Uterus (tissue), 4 donors: ENCODE data around the gene ETV1. TPM values are rescaled to one million over a fixed set of nuclear protein-coding genes. Genes with fewer than 3 reads are reported as not detected.

ENCODE experiments used
- DNase-seq, 2 donors: peaks; one replicate each; pipeline ENCODE4 v3.0.0-alpha.2; 2019 to 2020
- H3K27ac ChIP-seq, 2 donors: fragments of 200-600 bp; sonication (generic); 1 replicate in 1 of 2; 2 replicates in 1 of 2; pipeline ENCODE4 v1.5.1; 2016 to 2018
- H3K27me3 ChIP-seq, 2 donors: fragments of 200-600 bp; sonication (generic); one replicate each; pipeline ENCODE4 v1.5.1; 2018 to 2019; ENCODE audit warnings: control low read depth in 1 of 2
- H3K36me3 ChIP-seq, 2 donors: fragments of 200-600 bp; sonication (generic); one replicate each; pipeline ENCODE4 v1.5.1; 2019; ENCODE audit warnings: control low read depth in 1 of 2
- H3K4me1 ChIP-seq, 2 donors: fragments of 200-600 bp; sonication (generic); one replicate each; pipeline ENCODE4 v1.5.1; 2018 to 2019; ENCODE audit warnings: control low read depth in 1 of 2
- H3K4me3 ChIP-seq, 2 donors: fragments of 200-600 bp; sonication (generic); 1 replicate in 1 of 2; 2 replicates in 1 of 2; pipeline ENCODE4 v1.5.1; 2018 to 2019; ENCODE audit warnings: mild to moderate bottlenecking in 1 of 2
- H3K9me3 ChIP-seq, 2 donors: fragments of 200-600 bp; sonication (generic); one replicate each; pipeline ENCODE4 v1.5.1; 2019; ENCODE audit warnings: control low read depth in 1 of 2
- CTCF ChIP-seq, 4 experiments: fragments of 200-600 bp in 2 of 4; fragments of 450-650 bp in 2 of 4; sonication (generic) in 2 of 4; IDR thresholded peaks; one replicate each; pipeline ENCODE4 v1.5.1; 2016 to 2019; ENCODE audit warnings: antibody characterized with exemption in 4 of 4, mild to moderate bottlenecking in 2 of 4, moderate library complexity in 1 of 4
- POLR2A ChIP-seq, 2 donors: fragments of 450-650 bp; IDR thresholded peaks; one replicate each; pipeline ENCODE4 v1.6.1; 2016; ENCODE audit warnings: antibody characterized with exemption in 2 of 2, mild to moderate bottlenecking in 1 of 2, moderate library complexity in 1 of 2
- intact Hi-C: fragments of 100-400 bp; cut with DNase I; formaldehyde crosslinking; loops from one replicate; pipeline ENCODE4 v1.15.1; 2023; ENCODE audit warnings: low total_unique reads
- total RNA-seq, 4 donors: library from RNA; depleted of rRNA in 3 of 4; stranded (reverse); fragments of >200 nt in 3 of 4; gene quantifications; one replicate each; pipeline versions ENCODE4 v1.1.0 to v1.2.4, GENCODE V29; 2014 to 2023
- donor health status: DM: yes; HTN: yes; CAD: no.

The ETV1 gene
- total RNA-seq, 4 donors from 2014 or later = 1.5 to 35.3 (median 5.2) TPM

GRCh38 chr7:13976594-13976993 lies 12.9 kb downstream of the ETV1 start:
- Histone ChIP-seq H3K4me1 (no peaks in the 10 kb centered on the region), H3K9me3 (no peaks in the 10 kb centered on the region), H3K27me3 (no peaks in the 10 kb centered on the region), H3K36me3 (no peaks in the 10 kb centered on the region), H3K4me3 (no peak overlapping the region), H3K27ac (no peak overlapping the region)
- no peak for TF ChIP-seq CTCF (IDR thresholded peaks at IDR 0.05)
- no peak for TF ChIP-seq POLR2A (IDR thresholded peaks at IDR 0.05)
- intact Hi-C loops = no loop called here
- no peak for DNase-seq

- TF ChIP-seq POLR2A (IDR thresholded peaks at IDR 0.05) = no peak
- intact Hi-C loops = no loop called here
- no peak overlapping the region for H3K27ac ChIP-seq
- H3K36me3 ChIP-seq = no peaks in the 10 kb centered on the region
- no peaks in the 10 kb centered on the region for H3K9me3 ChIP-seq
- no peaks in the 10 kb centered on the region for H3K4me1 ChIP-seq
- DNase-seq = no peak
- H3K4me3 ChIP-seq = no peak overlapping the region
- no peaks in the 10 kb centered on the region for H3K27me3 ChIP-seq
Measured at GRCh38 chr7:13965077-13965476, 24.4 kb downstream of the ETV1 start.

- H3K4me1 ChIP-seq = no peaks in the 10 kb centered on the region
- no peaks in the 10 kb centered on the region for H3K9me3 ChIP-seq
- no peaks in the 10 kb centered on the region for H3K36me3 ChIP-seq
- intact Hi-C loops = no loop called here
- no peak overlapping the region for H3K4me3 ChIP-seq
- TF ChIP-seq CTCF (IDR thresholded peaks at IDR 0.05) = no peak
- H3K27ac ChIP-seq = no peak overlapping the region
- no peak for DNase-seq
- H3K27me3 ChIP-seq = no peaks in the 10 kb centered on the region
Measured at GRCh38 chr7:13963925-13964324, 25.5 kb downstream of the ETV1 start.

- H3K9me3 ChIP-seq = no peaks in the 10 kb centered on the region
- H3K36me3 ChIP-seq = no peaks in the 10 kb centered on the region
- H3K4me1 ChIP-seq = no peaks in the 10 kb centered on the region
- no peak for DNase-seq
- H3K27me3 ChIP-seq = no peaks in the 10 kb centered on the region
- H3K27ac ChIP-seq = no peak overlapping the region
- TF ChIP-seq POLR2A (IDR thresholded peaks at IDR 0.05) (no peak), CTCF (IDR thresholded peaks at IDR 0.05) (no peak)
- intact Hi-C loops = no loop called here
- H3K4me3 ChIP-seq = no peak overlapping the region
Measured at GRCh38 chr7:13955494-13955893, 34.0 kb downstream of the ETV1 start.

GRCh38 chr7:13953368-13953767 lies 36.1 kb downstream of the ETV1 start:
- Histone ChIP-seq H3K9me3 (no peaks in the 10 kb centered on the region), H3K27me3 (no peaks in the 10 kb centered on the region), H3K4me3 (no peak overlapping the region), H3K36me3 (no peaks in the 10 kb centered on the region), H3K4me1 (no peaks in the 10 kb centered on the region), H3K27ac (no peak overlapping the region)
- TF ChIP-seq POLR2A (IDR thresholded peaks at IDR 0.05) = no peak
- no peak for TF ChIP-seq CTCF (IDR thresholded peaks at IDR 0.05)
- DNase-seq = no peak
- intact Hi-C loops = no loop called here

GRCh38 chr7:13952921-13953320 lies 36.5 kb downstream of the ETV1 start:
- no peak for TF ChIP-seq POLR2A (IDR thresholded peaks at IDR 0.05)
- no peak for TF ChIP-seq CTCF (IDR thresholded peaks at IDR 0.05)
- Histone ChIP-seq H3K9me3 (no peaks in the 10 kb centered on the region), H3K27me3 (no peaks in the 10 kb centered on the region), H3K36me3 (no peaks in the 10 kb centered on the region), H3K27ac (no peak overlapping the region), H3K4me1 (no peaks in the 10 kb centered on the region), H3K4me3 (no peak overlapping the region)
- no peak for DNase-seq
- intact Hi-C loops = no loop called here
